Sciatic nerve (tissue), 2 donors: Measurements from ENCODE around the gene GALNT17. TPM values are rescaled to one million over a fixed set of nuclear protein-coding genes. Genes with fewer than 3 reads are reported as not detected.
A peak's percentile ranks its signal among the peaks of the same experiment; 100 is the strongest.
"Not testable (repeated sequence)": the region's sequence is repeated elsewhere in the genome, so short reads cannot be mapped to it uniquely, and the experiment has no call there.

Experiments
- ATAC-seq: fragments of 200-7000 bp; cut with Tn5 transposase; one replicate; pipeline ENCODE4 v1.9.1; 2020; ENCODE audit warnings: mild to moderate bottlenecking, moderate library complexity
- DNase-seq: peaks from one replicate; pipeline ENCODE4 v3.0.0-alpha.2; 2020; ENCODE audit warnings: low spot score
- intact Hi-C: fragments of 100-400 bp; cut with DNase I; formaldehyde crosslinking; loops from one replicate; pipeline ENCODE4 v1.14.2; 2022
- total RNA-seq: library from RNA; stranded (reverse); fragmentation: NEBNext Ultra II Directional; extraction: Animal tissue kit (Norgen Biotek cat#: 25700); gene quantifications from one replicate; pipeline ENCODE4 v1.2.1, GENCODE V29; 2021
- donor health status: DM: no; HTN: no; CAD: no.
- donor health status: DM: no; HTN: no; CAD: no.

Gene GALNT17
- total RNA-seq, 1 donor from 2014 or later: 65.4 TPM

DNA sequence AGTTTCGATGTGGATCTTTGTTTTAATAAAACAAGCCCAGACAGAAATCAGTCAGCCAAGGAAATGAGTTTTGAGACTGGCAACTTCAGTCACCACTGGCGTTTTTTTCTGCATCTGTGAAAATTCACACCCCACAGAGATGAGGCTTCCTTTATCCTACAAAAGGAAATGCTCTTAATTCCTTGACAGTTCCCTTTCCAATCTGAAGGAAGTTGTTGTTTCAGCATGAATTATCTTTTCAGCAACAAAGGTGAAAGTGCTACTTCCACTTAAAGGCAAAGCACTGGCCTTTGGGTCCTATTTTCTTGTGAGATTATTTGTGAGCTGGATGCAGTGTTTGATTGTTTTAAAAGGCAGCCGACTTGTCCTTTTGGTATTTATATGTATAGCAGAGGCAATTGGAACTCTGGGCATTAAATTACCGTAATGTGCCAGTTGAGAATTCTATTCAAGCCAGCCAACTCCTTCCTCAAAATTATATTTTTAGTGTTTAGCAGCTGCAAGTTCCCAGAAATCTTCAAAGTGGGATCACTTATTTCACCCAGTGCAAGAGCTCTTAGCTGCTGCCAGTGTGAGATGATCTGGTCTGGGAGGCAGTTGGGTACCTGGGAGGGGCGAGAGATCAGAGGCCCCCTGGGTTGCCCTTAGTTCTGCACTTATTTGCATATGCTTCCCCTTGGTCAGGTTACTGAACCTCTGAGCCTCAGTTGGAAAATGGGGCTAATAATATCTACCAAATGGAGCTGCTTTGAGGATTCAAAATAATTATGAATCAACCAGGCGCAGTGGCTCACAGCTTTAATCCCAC lies 427.1 kb downstream of the GALNT17 start:
- DNase-seq (no peak), ATAC-seq (no peak)
- intact Hi-C loops: no loop called here

DNA sequence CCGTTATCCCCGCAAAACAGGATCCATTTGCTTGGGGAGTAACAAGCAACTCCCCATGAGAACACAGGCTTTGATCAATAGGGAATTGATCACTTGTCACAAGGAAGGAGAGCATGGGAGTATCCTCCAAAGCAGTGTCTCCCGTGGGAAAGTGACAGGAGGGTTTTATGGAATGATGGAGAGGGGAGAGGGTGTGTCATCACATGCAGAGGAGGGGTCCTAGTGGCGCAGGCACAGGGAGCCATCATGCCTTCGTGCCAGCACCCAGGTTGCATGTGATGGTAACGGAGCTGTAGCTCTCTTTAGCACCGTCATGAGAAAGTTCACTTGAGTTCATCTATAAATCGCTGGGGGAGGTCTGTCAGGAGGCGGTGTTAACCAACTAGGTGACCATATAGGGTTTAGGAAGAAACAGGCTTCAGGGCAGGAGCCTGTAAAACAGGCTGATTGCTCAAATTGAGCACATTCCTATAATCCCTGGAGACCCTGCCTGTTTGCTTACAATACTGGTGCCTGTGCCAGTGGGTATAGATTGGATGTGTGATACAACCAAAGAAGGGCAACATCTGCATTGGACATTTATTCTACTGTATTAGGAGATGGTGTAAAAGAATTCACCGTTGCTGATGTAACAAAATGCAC lies 428.5 kb downstream of the GALNT17 start:
- ATAC-seq (no peak), DNase-seq (no peak)
- intact Hi-C loops: no loop called here

DNA sequence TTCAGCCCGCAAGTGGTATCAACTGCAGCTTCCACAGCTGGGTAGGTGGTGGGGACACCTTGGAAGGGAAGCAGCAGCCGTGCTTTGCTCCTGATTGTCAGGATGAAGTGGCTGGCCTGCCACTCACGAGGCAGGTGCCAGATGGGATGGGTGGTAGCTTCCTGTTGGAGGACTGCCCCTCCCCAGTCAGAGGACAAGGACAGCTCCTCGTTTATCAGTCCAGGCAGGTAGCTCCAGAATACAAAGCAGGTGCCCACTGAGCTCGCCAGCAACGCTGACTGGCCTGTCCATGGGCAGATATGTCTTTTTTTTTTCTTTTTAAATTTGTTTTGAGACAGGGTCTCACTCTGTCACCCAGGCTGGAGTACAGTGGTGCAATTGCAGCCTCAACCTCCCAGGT lies 431.3 kb downstream of the GALNT17 start:
- DNase-seq: no peak
- ATAC-seq: no peak
- intact Hi-C loops: no loop called here

DNA sequence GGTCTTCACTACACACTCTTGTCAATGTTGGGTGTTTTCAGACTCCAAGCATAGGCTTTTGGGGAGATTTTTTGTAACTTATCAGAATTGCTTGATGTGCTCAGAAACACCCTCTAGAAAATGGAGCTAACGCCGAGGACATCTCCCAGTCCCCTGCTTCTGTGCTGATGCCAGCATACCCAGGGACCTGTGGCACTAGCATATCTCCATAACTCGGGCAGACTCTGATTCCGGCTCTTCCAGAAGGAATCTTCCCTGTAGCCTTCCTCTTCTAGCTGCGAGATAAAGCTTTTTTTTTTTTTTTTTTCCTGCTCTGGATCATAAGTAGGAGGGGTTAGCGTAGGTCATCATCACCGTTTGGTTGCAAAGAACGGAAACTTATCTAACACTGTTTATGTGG lies 434.4 kb downstream of the GALNT17 start:
- no peak for ATAC-seq
- no peak for DNase-seq
- intact Hi-C loops: no loop called here

DNA sequence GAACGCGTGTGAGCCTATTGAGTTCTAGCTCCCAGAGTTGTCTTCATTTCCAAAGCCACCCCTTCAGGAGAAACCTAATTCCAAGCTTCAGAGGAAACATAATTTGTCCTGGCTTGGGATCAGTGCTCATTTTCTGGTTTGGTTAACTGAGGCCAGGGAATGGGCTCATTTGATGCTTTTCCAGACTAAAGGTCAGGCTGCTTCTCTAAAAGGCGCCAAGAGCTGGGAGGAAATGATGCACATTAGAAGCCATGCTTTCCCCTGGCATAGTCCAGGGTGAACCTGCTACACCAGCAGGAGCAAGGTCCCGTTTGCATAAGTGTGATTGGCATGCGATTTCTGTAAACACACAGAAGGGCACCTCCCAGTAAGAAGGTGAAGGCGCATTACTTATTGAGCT lies 435.0 kb downstream of the GALNT17 start:
- intact Hi-C loops: no loop called here
- no peak for DNase-seq
- ATAC-seq: no peak

DNA sequence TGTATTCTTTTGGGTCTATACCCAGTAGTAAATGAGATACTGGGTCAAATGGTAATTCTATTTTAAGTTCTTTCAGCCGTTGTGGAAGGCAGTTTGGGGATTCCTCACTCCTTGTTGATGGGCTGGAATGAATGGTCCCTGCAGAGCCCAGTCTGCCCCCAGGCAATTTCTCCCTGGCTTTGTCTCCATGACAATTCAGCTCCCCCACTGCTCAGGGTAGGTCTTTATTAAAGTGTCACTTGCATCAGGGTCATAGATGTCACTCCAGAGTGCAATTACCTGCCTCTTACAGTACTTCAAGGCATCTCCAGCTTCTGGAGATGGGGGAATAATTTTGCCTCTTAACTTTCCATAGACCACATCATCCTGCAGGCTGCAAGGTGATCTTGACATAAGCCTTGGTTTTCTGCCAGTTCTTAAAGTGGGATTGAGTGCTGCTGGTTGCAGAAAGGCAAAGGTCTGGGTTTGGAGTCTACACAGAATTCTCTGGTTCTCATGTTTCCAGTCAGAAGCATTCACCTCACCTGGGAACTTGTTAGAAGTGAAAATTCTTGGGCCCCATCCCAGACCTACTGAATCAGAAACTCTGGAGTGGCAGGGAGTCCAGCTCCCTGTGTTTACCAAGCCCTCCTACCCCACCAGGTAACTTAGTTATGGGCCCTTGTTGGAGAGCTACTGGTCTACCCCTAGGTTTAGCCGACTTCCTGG lies 442.4 kb downstream of the GALNT17 start:
- DNase-seq (no peak), ATAC-seq (no peak)
- intact Hi-C loops: no loop called here

DNA sequence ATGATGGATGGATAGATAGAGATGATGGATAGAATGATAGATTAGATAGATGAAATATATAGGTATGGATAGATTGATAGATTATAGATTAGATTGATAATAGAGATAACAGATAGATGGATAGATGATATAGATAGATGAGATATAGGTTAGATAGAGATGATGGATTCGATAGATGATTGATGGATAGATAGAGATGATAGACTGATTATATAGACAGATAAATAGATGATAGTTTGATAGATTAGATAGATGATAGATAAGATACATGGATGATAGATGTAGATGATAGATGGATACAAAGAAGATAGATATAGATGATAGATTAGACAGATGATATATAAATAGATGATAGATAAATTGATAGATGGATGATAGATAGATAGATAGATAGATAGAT lies 448.1 kb downstream of the GALNT17 start:
- DNase-seq (no peak), ATAC-seq (no peak)
- intact Hi-C loops: no loop called here

DNA sequence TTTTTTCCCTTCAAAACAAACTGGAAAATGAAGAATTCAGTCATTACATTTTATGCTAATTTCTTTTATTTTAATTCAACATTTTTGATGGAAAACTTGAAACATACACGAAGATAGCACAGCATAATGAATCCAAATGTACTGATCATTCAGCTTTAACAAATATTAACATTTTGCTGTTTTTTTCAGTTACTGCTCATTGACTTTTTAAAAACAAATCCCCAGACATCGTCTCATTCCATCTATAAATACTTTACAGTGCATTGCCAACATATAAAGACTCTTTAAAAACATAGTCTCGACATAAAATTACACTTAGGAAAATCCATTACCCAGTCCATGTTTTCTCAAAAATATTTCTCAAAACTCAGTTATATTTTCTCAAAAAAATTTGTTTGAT lies 452.3 kb downstream of the GALNT17 start:
- ATAC-seq (no peak), DNase-seq (no peak)
- intact Hi-C loops: no loop called here

DNA sequence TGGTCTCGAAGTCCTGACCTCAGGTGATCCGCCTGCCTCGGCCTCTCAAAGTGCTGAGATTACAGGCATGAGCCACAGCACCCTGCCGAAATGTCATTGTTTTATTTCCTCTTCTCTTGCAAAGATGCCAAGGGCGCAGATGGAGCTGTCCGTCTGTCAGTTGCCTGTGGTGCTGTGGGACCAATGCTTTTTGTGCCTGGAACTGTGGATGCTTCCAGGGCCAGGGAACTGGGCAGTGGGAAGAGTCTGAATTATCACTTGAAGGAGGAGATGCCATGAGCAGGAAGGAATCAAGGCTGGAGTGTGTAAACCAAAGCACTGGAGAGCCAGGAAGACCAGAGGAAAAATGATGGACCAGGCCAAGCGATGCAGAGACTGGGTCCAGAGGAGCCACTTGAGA lies 459.9 kb downstream of the GALNT17 start:
- intact Hi-C loops: no loop called here
- ATAC-seq (no peak), DNase-seq (no peak)

DNA sequence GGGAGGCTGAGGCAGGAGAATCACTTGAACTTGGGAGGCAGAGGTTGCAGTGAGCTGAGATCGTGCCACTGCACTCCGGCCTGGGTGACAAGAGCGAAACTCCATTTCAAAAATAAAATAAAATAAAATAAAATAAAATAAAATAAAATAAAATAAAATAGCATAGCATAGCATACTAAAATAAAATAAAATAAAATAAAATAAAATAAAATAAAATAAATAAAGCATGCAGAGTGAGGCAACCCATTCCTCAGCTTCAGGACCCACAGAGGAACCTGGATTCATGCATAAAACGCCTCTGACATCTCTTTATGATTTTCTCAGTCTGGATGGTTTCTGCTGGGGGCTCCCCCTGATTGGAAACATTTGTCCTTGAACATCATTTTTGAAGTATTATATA lies 460.4 kb downstream of the GALNT17 start:
- ATAC-seq, DNase-seq, intact Hi-C loops: not testable (repeated sequence)

DNA sequence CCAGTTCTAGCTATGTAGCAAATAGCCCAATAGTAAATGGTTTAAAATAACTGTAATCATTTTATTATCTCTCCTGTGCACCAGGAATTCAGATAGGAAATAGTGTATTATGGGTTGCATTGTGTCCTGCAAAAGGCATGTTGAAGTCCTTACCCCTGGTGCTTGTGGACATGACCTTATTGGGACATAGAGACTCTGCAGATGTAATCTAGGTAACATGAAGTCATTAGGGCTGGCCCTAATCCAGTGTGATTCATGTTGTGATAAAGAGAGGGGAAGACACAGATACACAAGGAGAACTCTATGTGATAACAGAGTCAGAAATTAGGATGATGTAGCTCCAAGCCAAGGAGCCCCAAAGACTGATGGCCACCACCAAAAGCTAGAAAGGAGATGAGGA lies 462.8 kb downstream of the GALNT17 start:
- no peak for DNase-seq
- intact Hi-C loops: no loop called here
- ATAC-seq: no peak

DNA sequence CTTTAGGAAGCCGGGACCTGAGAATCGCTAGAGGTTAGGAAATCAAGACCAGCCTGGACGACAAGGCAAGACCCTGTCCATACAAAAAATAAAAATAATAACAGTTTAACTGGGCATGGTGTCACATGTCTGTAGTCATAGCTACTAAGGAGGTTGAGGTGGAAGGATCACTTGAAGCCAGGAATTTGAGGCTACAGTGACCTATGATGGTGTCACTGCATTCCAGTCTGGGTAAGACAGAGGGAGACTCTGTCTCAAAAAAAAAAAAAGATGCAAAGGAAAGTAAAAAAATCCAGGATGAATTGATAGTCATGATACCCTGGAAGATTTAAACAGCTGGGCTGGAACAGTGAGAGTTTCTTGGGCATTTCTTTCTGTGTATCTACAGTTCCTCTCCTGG lies 463.2 kb downstream of the GALNT17 start:
- DNase-seq (no peak), ATAC-seq (no peak)
- intact Hi-C loops: no loop called here

DNA sequence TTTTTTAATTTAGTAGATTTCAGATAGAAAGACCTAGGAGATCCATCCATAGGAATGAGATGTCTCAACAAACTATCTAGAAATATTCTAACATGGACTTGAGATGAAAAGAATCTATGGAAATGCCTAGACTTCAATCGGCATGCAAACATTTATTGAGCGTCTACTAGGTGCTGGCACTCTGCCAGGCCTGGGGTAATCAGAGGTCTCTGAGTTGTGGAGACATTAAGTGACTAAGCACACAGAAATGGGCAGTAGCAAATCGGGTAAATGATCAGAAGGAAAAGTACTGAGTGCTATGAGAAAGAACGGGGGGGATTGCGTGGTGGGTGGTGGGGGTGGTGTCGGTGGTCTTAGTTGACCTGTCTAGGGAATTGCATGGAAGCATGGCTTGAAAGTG lies 466.6 kb downstream of the GALNT17 start:
- ATAC-seq: no peak

DNA sequence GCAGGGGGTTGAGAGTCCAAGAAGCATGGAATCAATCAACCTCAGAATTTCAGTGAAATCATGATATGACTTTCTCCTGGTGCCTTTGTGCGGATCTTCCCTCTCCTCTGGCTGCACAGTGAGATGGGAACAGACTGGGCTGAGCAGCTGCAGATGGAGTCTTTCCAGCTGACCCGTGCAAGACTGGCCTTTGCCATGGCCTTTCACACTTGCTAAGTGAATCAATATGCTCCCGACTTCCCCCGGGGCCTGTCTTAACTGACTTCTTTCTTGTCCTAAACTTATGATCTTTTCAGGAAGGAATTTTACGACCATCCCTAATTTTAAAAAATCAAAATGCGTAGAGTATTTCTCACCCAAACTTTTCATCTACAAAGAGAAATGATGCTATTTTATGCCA lies 469.9 kb downstream of the GALNT17 start:
- peak; percentile 79 for DNase-seq
- intact Hi-C loops: no loop called here
- ATAC-seq: peak; percentile 99

More for the DNA sequence above, 466.6 kb downstream of the GALNT17 start:
- DNase-seq: no peak
- intact Hi-C loops: no loop called here

DNA sequence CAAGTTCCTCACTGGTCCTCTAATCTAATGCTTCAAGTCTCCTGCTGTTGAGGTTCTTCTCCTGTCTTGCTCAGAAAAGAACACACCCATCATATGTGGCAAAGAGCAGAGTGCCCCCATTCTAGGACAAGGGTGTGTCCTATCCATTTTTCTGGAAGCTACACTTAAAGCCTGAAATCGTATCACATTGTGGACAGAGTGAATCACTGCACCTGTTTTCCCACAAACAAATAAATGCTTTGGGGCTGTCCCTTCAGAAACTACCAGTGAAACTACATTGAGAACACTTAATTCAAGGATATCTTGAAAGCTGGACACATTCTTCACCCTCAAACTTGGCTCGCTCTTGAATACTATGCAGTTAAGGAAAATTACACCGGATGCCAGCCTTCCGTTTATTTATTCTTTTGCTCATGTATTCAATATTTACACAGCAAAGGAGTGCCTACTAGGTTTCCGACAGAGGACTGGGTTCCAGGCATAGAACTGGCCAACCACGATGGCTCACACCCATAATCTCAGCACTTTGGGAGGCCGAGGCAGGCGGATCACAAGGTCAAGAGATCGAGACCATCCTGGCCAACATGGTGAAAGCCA lies 473.0 kb downstream of the GALNT17 start:
- intact Hi-C loops: no loop called here
- no peak for DNase-seq
- no peak for ATAC-seq

DNA sequence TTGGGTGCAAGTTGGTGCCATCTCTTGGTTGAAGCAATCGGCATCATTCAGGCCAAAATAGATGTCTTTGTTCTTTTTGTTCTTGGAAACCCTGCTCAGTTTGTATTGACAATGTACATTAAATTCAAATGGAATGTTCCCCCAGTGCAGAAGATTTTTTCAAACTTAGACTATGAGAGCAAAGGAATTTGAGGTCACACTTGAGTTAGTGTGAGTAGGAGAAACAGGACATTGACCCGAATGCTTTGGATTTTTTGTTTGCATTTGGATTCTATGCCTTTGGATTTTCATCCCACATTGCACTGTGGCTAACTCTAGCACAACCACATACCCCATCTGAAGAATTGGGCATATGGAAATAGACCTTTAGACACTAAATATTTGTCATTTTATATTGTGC lies 480.0 kb downstream of the GALNT17 start:
- intact Hi-C loops: no loop called here
- ATAC-seq (no peak), DNase-seq (no peak)

DNA sequence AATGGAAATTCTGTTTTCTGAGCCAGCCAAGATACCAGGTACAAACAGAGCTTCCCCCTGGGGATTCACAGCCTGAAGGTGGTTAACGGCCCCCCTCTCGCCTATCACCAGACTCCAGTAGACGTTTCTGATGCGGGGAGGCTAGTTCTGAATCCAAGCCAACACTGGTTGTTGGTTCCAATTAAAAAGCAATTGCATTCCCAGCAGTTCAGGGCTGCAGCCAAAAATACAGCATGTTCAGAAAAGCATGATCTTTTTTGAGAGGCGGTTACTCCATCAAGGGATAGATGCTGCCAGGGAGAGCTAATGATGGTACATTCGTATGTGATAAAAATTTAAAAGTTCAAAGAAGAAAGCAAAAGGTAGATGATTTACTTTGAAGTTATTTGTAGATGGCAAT lies 481.0 kb downstream of the GALNT17 start:
- DNase-seq: no peak
- intact Hi-C loops: no loop called here
- peak; percentile 82 for ATAC-seq

DNA sequence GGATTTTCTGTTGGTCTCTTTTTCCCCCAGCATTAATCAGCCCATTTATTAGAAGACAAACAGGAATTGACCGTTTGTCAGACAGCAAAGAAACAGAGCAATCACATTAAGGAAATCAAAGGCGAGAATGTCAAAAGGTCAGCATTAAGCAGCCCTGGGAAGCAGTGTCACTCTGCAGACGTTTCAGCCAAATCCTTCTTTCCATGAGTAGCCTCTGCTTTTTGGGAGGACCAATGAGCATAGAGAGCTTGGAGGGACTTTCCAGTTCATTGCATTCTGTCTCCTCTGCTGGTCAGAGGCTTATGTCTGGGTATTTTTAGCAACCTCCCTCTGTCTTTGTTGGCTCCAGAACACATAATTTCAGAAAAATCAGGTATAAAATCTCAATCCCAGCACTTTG lies 481.4 kb downstream of the GALNT17 start:
- DNase-seq (no peak), ATAC-seq (peak; percentile 73)
- intact Hi-C loops: no loop called here

DNA sequence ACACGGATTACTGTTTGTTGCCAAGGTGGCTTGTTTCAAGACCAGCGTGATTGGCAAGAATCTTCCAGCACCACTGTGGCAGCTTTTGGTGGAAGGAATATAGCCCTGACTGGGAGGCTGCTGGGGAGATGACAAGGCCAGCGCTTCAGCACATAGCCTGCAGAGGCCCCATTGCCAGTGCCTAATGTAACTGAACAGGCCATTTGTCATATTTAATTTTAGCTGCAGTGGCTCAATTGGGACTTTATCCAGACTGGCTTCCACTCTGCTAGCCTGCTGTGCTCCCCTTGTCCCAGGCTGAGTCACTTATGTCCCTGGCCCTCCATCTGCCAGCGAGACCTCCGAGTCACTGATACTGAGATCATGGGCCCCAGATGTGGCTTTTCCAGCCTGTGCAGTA lies 483.1 kb downstream of the GALNT17 start:
- ATAC-seq (no peak), DNase-seq (no peak)
- intact Hi-C loops: no loop called here

DNA sequence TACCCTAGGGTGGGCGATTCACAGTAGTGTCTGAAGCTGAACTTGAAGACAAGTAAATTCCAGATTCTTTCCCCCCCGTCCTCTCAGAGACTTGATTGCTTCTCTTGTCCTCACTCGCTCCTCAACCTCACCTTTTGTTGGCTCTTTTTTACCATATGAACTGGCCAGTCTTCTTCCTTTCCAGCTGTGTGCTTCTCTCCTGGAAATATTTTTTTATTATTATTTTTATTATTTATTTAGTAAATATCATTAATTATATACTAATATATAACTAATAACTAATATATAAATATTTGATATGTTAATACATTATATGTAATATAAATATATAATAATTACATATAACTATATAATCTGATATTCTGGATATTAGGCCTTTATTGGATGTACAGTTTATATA lies 484.3 kb downstream of the GALNT17 start:
- no peak for DNase-seq
- intact Hi-C loops: no loop called here

More for the DNA sequence above, 484.3 kb downstream of the GALNT17 start:
- no peak for ATAC-seq
